H1 (cell line): ENCODE data around the gene GALNT5. TPM values are rescaled to one million over a fixed set of nuclear protein-coding genes. Genes with fewer than 3 reads are reported as not detected.

ENCODE experiments used
- CTCF ChIA-PET: fragments of 300-600 bp; sonication (Branson Sonifier 250); formaldehyde crosslinking; loops from one replicate; lab custom pipeline; 2021; ENCODE audit not compliant: partially characterized antibody; lab: Charles Lee
- POLR2A ChIA-PET: fragments of 300-600 bp; sonication (Branson Sonifier 250); formaldehyde crosslinking; loops from one replicate; lab custom pipeline; 2021; ENCODE audit warnings: inconsistent platforms; ENCODE audit not compliant: partially characterized antibody; lab: Charles Lee
- DNase-seq, 2 experiments: peaks; one replicate each; pipeline versions ENCODE4 v3.0.0 to v3.0.0-alpha.2; 2010 to 2022; ENCODE audit warnings: low spot score in 2 of 2, low read depth in 1 of 2, mixed read lengths in 1 of 2
- FAIRE-seq: peaks from 2 replicates; lab custom pipeline; 2011; peaks lifted over from hg19 to GRCh38; lab: Jason Lieb, UNC
- H2AFZ ChIP-seq: 2 replicates; pipeline ENCODE4 v1.8.1; 2012; ENCODE audit warnings: low read length, inconsistent platforms
- H2AK5ac ChIP-seq: 2 replicates; pipeline ENCODE4 v1.6.1; 2013; ENCODE audit warnings: low read depth, low read length
- H2BK120ac ChIP-seq: replicated peaks from 2 replicates; pipeline ENCODE3; 2013; ENCODE audit warnings: low read depth, low read length, inconsistent platforms
- H2BK12ac ChIP-seq: 2 replicates; pipeline ENCODE4 v1.6.1; 2013; ENCODE audit warnings: low read depth, low read length
- H2BK15ac ChIP-seq: 2 replicates; pipeline ENCODE4 v1.6.1; 2013; ENCODE audit warnings: low read length
- H2BK20ac ChIP-seq: 2 replicates; pipeline ENCODE4 v1.6.1; 2013; ENCODE audit warnings: low read length
- H2BK5ac ChIP-seq: 2 replicates; pipeline ENCODE4 v1.6.1; 2013; ENCODE audit warnings: low read depth, low read length
- H3K14ac ChIP-seq: 2 replicates; pipeline ENCODE4 v1.6.1; 2013; ENCODE audit warnings: inconsistent platforms; ENCODE audit not compliant: insufficient read length
- H3K18ac ChIP-seq: 2 replicates; pipeline ENCODE4 v1.6.1; 2013; ENCODE audit warnings: low read length; ENCODE audit errors: extremely low read depth
- H3K23ac ChIP-seq: 2 replicates; pipeline ENCODE4 v1.6.1; 2013; ENCODE audit warnings: inconsistent platforms; ENCODE audit not compliant: insufficient read length
- H3K23me2 ChIP-seq: 2 replicates; pipeline ENCODE4 v1.6.1; 2013; ENCODE audit warnings: low read depth, low read length
- H3K27ac ChIP-seq: 2 replicates; pipeline ENCODE4 v1.6.1; 2011; ENCODE audit warnings: low read depth, low read length, inconsistent platforms
- H3K27me3 ChIP-seq, 4 experiments: replicated peaks in 1 of 4; 1 replicate in 1 of 4; 2 replicates in 3 of 4; pipeline versions ENCODE4 v1.6.1 to v1.8.1; 2011 to 2013; ENCODE audit warnings: low read length in 3 of 4, mild to moderate bottlenecking in 3 of 4, inconsistent platforms in 2 of 4, mixed read lengths in 2 of 4, moderate library complexity in 1 of 4; ENCODE audit not compliant: control insufficient read depth in 3 of 4, insufficient read depth in 3 of 4; ENCODE audit errors: extremely low read depth in 1 of 4
- H3K36me3 ChIP-seq, 4 experiments: 2 replicates each; pipeline versions ENCODE4 v1.6.1 to v1.8.1; 2011 to 2013; ENCODE audit warnings: mild to moderate bottlenecking in 4 of 4, low read length in 3 of 4, moderate library complexity in 2 of 4, control low read depth in 1 of 4, inconsistent platforms in 1 of 4; ENCODE audit not compliant: insufficient read depth in 4 of 4, control insufficient read depth in 2 of 4
- H3K4ac ChIP-seq: replicated peaks from 2 replicates; pipeline ENCODE3; 2013; ENCODE audit warnings: low read length, low read depth, mixed read lengths, inconsistent platforms; ENCODE audit not compliant: insufficient read length
- H3K4me1 ChIP-seq, 4 experiments: replicated peaks in 1 of 4; 1 replicate in 1 of 4; 2 replicates in 3 of 4; pipeline versions ENCODE4 v1.6.1 to v1.8.1; 2011 to 2013; ENCODE audit warnings: low read length in 3 of 4, inconsistent platforms in 2 of 4, mixed read lengths in 1 of 4; ENCODE audit not compliant: insufficient read depth in 4 of 4, control insufficient read depth in 3 of 4
- H3K4me2 ChIP-seq, 2 experiments: 2 replicates each; pipeline versions ENCODE4 v1.6.1 to v1.8.1; 2011 to 2013; ENCODE audit warnings: low read depth in 2 of 2, low read length in 2 of 2, control low read depth in 1 of 2, inconsistent platforms in 1 of 2, mild to moderate bottlenecking in 1 of 2; ENCODE audit not compliant: insufficient read depth in 1 of 2
- H3K4me3 ChIP-seq, 4 experiments: fragments of 200-600, 300-600 bp in 1 of 4; sonication (generic), shearing (Covaris generic), sonication (Bioruptor Twin) in 1 of 4; 2 replicates each; pipeline versions ENCODE4 v1.5.1 to v1.8.1; 2011 to 2016; ENCODE audit warnings: low read length in 4 of 4, low read depth in 3 of 4, control low read depth in 2 of 4, inconsistent platforms in 2 of 4, mild to moderate bottlenecking in 2 of 4, mixed read lengths in 1 of 4, moderate library complexity in 1 of 4; ENCODE audit not compliant: insufficient read depth in 2 of 4; ENCODE audit errors: extremely low read depth in 1 of 4
- H3K56ac ChIP-seq: replicated peaks from 2 replicates; pipeline ENCODE3; 2013; ENCODE audit warnings: low read depth, mild to moderate bottlenecking, mixed read lengths, low read length, inconsistent platforms; ENCODE audit not compliant: insufficient read length
- H3K79me1 ChIP-seq: 2 replicates; pipeline ENCODE4 v1.6.1; 2013; ENCODE audit warnings: low read depth, low read length, control low read depth
- H3K79me2 ChIP-seq, 2 experiments: 2 replicates each; pipeline versions ENCODE4 v1.6.1 to v1.8.1; 2012 to 2013; ENCODE audit warnings: low read length in 2 of 2, mild to moderate bottlenecking in 2 of 2, inconsistent platforms in 1 of 2; ENCODE audit not compliant: insufficient read depth in 2 of 2, control insufficient read depth in 1 of 2
- H3K9ac ChIP-seq, 4 experiments: replicated peaks in 1 of 4; 1 replicate in 1 of 4; 2 replicates in 3 of 4; pipeline versions ENCODE4 v1.6.1 to v1.8.1; 2011 to 2013; ENCODE audit warnings: low read depth in 3 of 4, low read length in 3 of 4, control low read depth in 2 of 4, mild to moderate bottlenecking in 2 of 4, moderate library complexity in 2 of 4, inconsistent platforms in 1 of 4; ENCODE audit errors: extremely low read depth in 1 of 4
- H3K9me3 ChIP-seq, 2 experiments: 2 replicates each; pipeline versions ENCODE4 v1.6.1 to v1.8.1; 2012 to 2013; ENCODE audit warnings: mild to moderate bottlenecking in 2 of 2, moderate library complexity in 2 of 2, control low read depth in 1 of 2, inconsistent platforms in 1 of 2, low read depth in 1 of 2, low read length in 1 of 2, mixed read lengths in 1 of 2; ENCODE audit not compliant: insufficient read depth in 2 of 2
- H4K20me1 ChIP-seq, 2 experiments: replicated peaks in 1 of 2; 2 replicates each; pipeline versions ENCODE3 to v1.8.1; 2011 to 2013; ENCODE audit warnings: inconsistent platforms in 2 of 2, low read length in 2 of 2, mild to moderate bottlenecking in 1 of 2; ENCODE audit not compliant: insufficient read depth in 2 of 2, control insufficient read depth in 1 of 2
- H4K5ac ChIP-seq: 2 replicates; pipeline ENCODE4 v1.6.1; 2013; ENCODE audit warnings: low read length, low read depth, mixed read lengths, inconsistent platforms; ENCODE audit not compliant: insufficient read length
- H4K8ac ChIP-seq: 2 replicates; pipeline ENCODE4 v1.8.0; 2013; ENCODE audit warnings: mild to moderate bottlenecking, moderate library complexity, low read length, inconsistent platforms; ENCODE audit not compliant: insufficient read depth; ENCODE audit errors: extremely low read depth
- H4K91ac ChIP-seq: replicated peaks from 2 replicates; pipeline ENCODE3; 2013; ENCODE audit warnings: low read length, mixed read lengths, inconsistent platforms; ENCODE audit not compliant: insufficient read length
- ATF2 ChIP-seq: IDR thresholded peaks from 2 replicates; pipeline ENCODE4 v1.6.1; 2012; ENCODE audit warnings: low read length, inconsistent platforms
- CHD1 ChIP-seq: IDR thresholded peaks from 2 replicates; pipeline ENCODE4 v1.6.1; 2012; ENCODE audit warnings: low read depth, low read length, improper control_type of control experiment
- HDAC6 ChIP-seq: IDR thresholded peaks from one replicate; pipeline ENCODE4 v1.7.1; 2012; ENCODE audit warnings: low read depth, mild to moderate bottlenecking, inconsistent platforms, low read length, moderate library complexity
- KDM1A ChIP-seq: fragments of 200-600, 300-600 bp; sonication (generic); IDR thresholded peaks from 2 replicates; pipeline ENCODE4 v1.7.1; 2016; ENCODE audit warnings: mild to moderate bottlenecking, low read length, borderline replicate concordance
- MAFK ChIP-seq: IDR thresholded peaks from 2 replicates; pipeline ENCODE4 v1.6.1; 2012; ENCODE audit warnings: low read depth, mild to moderate bottlenecking, improper control_type of control experiment, low read length
- SAP30 ChIP-seq: fragments of 300-600 bp; sonication (generic); IDR thresholded peaks from 2 replicates; pipeline ENCODE4 v1.7.1; 2012; ENCODE audit warnings: low read length, moderate library complexity, mild to moderate bottlenecking, inconsistent platforms; ENCODE audit not compliant: insufficient read depth, insufficient replicate concordance
- TAF7 ChIP-seq: optimal IDR thresholded peaks from 2 replicates; pipeline ENCODE3; 2011; ENCODE audit warnings: low read depth, mild to moderate bottlenecking, inconsistent platforms, low read length, moderate library complexity, borderline replicate concordance
- TCF12 ChIP-seq: IDR thresholded peaks from 2 replicates; pipeline ENCODE4 v1.6.1; 2011; ENCODE audit warnings: low read depth, mild to moderate bottlenecking, low read length
- YY1 ChIP-seq: IDR thresholded peaks from 2 replicates; pipeline ENCODE4 v1.6.1; 2011; ENCODE audit warnings: low read depth, mild to moderate bottlenecking, low read length
- WGBS, 2 experiments: shearing (Covaris generic) in 1 of 2; methylation state at CpG; one replicate each; pipeline versions ENCODE4 v1.1.6 to v1.1.7; 2013 to 2015; ENCODE audit warnings: low lambda C conversion rate in 2 of 2, mixed read lengths in 2 of 2, inconsistent platforms in 1 of 2, low coverage in 1 of 2, missing lambda C conversion rate in 1 of 2; ENCODE audit not compliant: insufficient replicate concordance in 2 of 2, insufficient coverage in 1 of 2, insufficient read length in 1 of 2; ENCODE audit errors: extremely low coverage in 1 of 2, missing lambda C conversion rate in 1 of 2; 5-methylcytosine and 5-hydroxymethylcytosine counted together
- polyA plus RNA-seq, 7 experiments: library from polyadenylated mRNA; depleted of rRNA in 3 of 7; stranded (reverse) in 5 of 7; unstranded in 2 of 7; fragments of >200 nt in 5 of 7; fragments of 200-250 nt in 2 of 7; gene quantifications; 1 replicate in 5 of 7; 2 replicates in 1 of 7; 4 replicates in 1 of 7; pipeline versions ENCODE4 v1.2.1 to v1.2.3, GENCODE V29; 2011 to 2013; ENCODE audit warnings: missing spikeins in 2 of 7, mixed read lengths in 2 of 7
- total RNA-seq: library from RNA; stranded (reverse); fragmentation: NEBNext Ultra II Directional; extraction: Animal tissue kit (Norgen Biotek cat#: 25700); gene quantifications from 2 replicates; pipeline ENCODE4 v1.2.1, GENCODE V29; 2021

GALNT5 gene
- total and polyA plus RNA-seq, 2 of the 8 experiments (the other 6 are each of a cell fraction or from before 2014, with no cell fraction given): 0.02 to 0.06 TPM

DNA sequence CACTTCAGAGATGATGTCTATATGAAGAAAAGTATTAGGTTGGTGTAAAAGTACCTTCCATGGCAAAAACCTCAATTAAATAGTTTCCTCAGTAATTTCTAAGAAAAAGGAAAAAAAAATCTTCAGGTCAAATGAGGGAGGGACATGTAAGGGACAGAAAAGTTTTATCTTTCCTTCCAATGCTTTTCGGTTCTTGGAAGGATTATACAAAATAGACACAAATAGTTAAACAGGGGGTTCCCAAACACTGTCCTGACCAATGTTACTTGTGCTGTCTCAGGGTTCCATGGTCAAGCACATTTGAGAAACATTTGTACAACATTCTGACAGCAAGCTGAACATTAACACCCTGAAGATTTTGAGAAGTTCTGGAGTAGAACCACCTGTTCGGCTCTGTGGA is 46.1 kb downstream of the GALNT5 start:
- H2AFZ ChIP-seq: no peak overlapping the region
- H3K9me3 ChIP-seq: no peaks in the 10 kb centered on the region
- H3K4ac ChIP-seq: no peak overlapping the region
- no peaks in the 10 kb centered on the region for H3K27me3 ChIP-seq
- no peak overlapping the region for H2BK20ac ChIP-seq
- FAIRE-seq (no peak), DNase-seq (no peak)
- H3K56ac ChIP-seq: no peak overlapping the region
- H2BK15ac ChIP-seq: no peak overlapping the region
- H3K9ac ChIP-seq: no peak overlapping the region
- POLR2A ChIA-PET: no interaction called here
- H3K27ac ChIP-seq: no peak overlapping the region
- H3K4me3 ChIP-seq: no peak overlapping the region
- H3K36me3 ChIP-seq: no peaks in the 10 kb centered on the region
- no peaks in the 10 kb centered on the region for H3K23me2 ChIP-seq
- H3K4me1 ChIP-seq: no peaks in the 10 kb centered on the region
- no peak overlapping the region for H2BK5ac ChIP-seq
- CTCF ChIA-PET: interaction anchor here (0.6 to 12.2 kb wide), 10 partner anchors 7 to 634 kb away, joined by 3 to 299 read pairs (median 13); partner anchors contain the start of gene ERMN
- no peak overlapping the region for H3K14ac ChIP-seq
- no peak overlapping the region for H4K91ac ChIP-seq
- no peak overlapping the region for H2BK120ac ChIP-seq
- no peak overlapping the region for H4K5ac ChIP-seq
- H4K8ac ChIP-seq: no peak overlapping the region
- no peaks in the 10 kb centered on the region for H3K79me1 ChIP-seq
- 51% methylated on average over 2 of the region's 2 CpGs; no CpG with 5 or more reads in 1 of the 2 experiments for WGBS, 2 experiments
- no peak overlapping the region for H3K18ac ChIP-seq
- no peak overlapping the region for H3K4me2 ChIP-seq
- no peak overlapping the region for H3K23ac ChIP-seq
- no peak overlapping the region for H2BK12ac ChIP-seq
- H3K79me2 ChIP-seq: no peaks in the 10 kb centered on the region
- TF ChIP-seq TAF7 (no peak), TCF12 (no peak), YY1 (no peak), ATF2 (no peak), KDM1A (no peak), HDAC6 (no peak), SAP30 (no peak), CHD1 (no peak), MAFK (no peak)
- TF ChIP-seq, all 59 proteins: peak for 0
- Histone ChIP-seq H4K20me1 (no peaks in the 10 kb centered on the region), H2AK5ac (no peak overlapping the region)
